ENCODE measurements around the gene SACS.

SACS gene

GRCh38 chr13:23462815-23463559, 29.5 kb upstream of the SACS start:
- no peak overlapping the region for H3K27ac Mint-ChIP-seq
- no peaks in the 10 kb centered on the region for H3K9me3 Mint-ChIP-seq (ENCODE audit: low read depth)
- H3K4me3 Mint-ChIP-seq = no peak overlapping the region
- H3K36me3 Mint-ChIP-seq = peaks cover 3% of the 10 kb centered on the region
- peaks cover 6% of the 10 kb centered on the region for H3K4me1 Mint-ChIP-seq (ENCODE audit: low read depth)
- H3K27me3 Mint-ChIP-seq = peaks cover 1% of the 10 kb centered on the region

- no peak overlapping the region for H3K27ac Mint-ChIP-seq
- peaks cover 1% of the 10 kb centered on the region for H3K27me3 Mint-ChIP-seq
- no peaks in the 10 kb centered on the region for H3K9me3 Mint-ChIP-seq (ENCODE audit: low read depth)
- H3K4me3 Mint-ChIP-seq = no peak overlapping the region
- peaks cover 4% of the 10 kb centered on the region for H3K4me1 Mint-ChIP-seq (ENCODE audit: low read depth)
- peaks cover 3% of the 10 kb centered on the region for H3K36me3 Mint-ChIP-seq
Observed at GRCh38 chr13:23461544-23461943, 28.0 kb upstream of the SACS start.

- Mint-ChIP-seq H3K36me3 (peaks cover 3% of the 10 kb centered on the region), H3K4me3 (no peak overlapping the region), H3K4me1 (ENCODE audit: low read depth) (peaks cover 1% of the 10 kb centered on the region), H3K27me3 (peaks cover 1% of the 10 kb centered on the region), H3K27ac (no peak overlapping the region), H3K9me3 (ENCODE audit: low read depth) (no peaks in the 10 kb centered on the region)
Observed at GRCh38 chr13:23460921-23461320, 27.4 kb upstream of the SACS start.

- Mint-ChIP-seq H3K4me3 (no peak overlapping the region), H3K27ac (no peak overlapping the region), H3K4me1 (ENCODE audit: low read depth) (no peaks in the 10 kb centered on the region), H3K27me3 (peaks cover 1% of the 10 kb centered on the region), H3K9me3 (ENCODE audit: low read depth) (no peaks in the 10 kb centered on the region), H3K36me3 (peaks cover 3% of the 10 kb centered on the region)
Observed at GRCh38 chr13:23460309-23460708, 26.8 kb upstream of the SACS start.

GRCh38 chr13:23458989-23459388, 25.5 kb upstream of the SACS start:
- Mint-ChIP-seq H3K9me3 (ENCODE audit: low read depth) (no peaks in the 10 kb centered on the region), H3K4me3 (no peak overlapping the region), H3K27me3 (peaks cover 1% of the 10 kb centered on the region), H3K36me3 (peaks cover 3% of the 10 kb centered on the region), H3K27ac (no peak overlapping the region), H3K4me1 (ENCODE audit: low read depth) (no peaks in the 10 kb centered on the region)

- Mint-ChIP-seq H3K4me1 (ENCODE audit: low read depth) (no peaks in the 10 kb centered on the region), H3K36me3 (peaks cover 3% of the 10 kb centered on the region), H3K27me3 (no peaks in the 10 kb centered on the region), H3K27ac (no peak overlapping the region), H3K4me3 (no peak overlapping the region), H3K9me3 (ENCODE audit: low read depth) (no peaks in the 10 kb centered on the region)
Observed at GRCh38 chr13:23456437-23457210, 23.1 kb upstream of the SACS start.

- Mint-ChIP-seq H3K9me3 (ENCODE audit: low read depth) (no peaks in the 10 kb centered on the region), H3K27ac (no peak overlapping the region), H3K27me3 (peaks cover 2% of the 10 kb centered on the region), H3K4me3 (no peak overlapping the region), H3K36me3 (peaks cover 3% of the 10 kb centered on the region), H3K4me1 (ENCODE audit: low read depth) (no peaks in the 10 kb centered on the region)
Observed at GRCh38 chr13:23455401-23456185, 22.1 kb upstream of the SACS start.

GRCh38 chr13:23453132-23453531, 19.6 kb upstream of the SACS start:
- H3K4me1 Mint-ChIP-seq (ENCODE audit: low read depth) = no peaks in the 10 kb centered on the region
- no peak overlapping the region for H3K27ac Mint-ChIP-seq
- H3K4me3 Mint-ChIP-seq = no peak overlapping the region
- peaks cover 2% of the 10 kb centered on the region for H3K27me3 Mint-ChIP-seq
- no peaks in the 10 kb centered on the region for H3K9me3 Mint-ChIP-seq (ENCODE audit: low read depth)
- H3K36me3 Mint-ChIP-seq = no peaks in the 10 kb centered on the region

GRCh38 chr13:23450340-23451046, 17.0 kb upstream of the SACS start:
- Mint-ChIP-seq H3K4me1 (ENCODE audit: low read depth) (no peaks in the 10 kb centered on the region), H3K4me3 (no peak overlapping the region), H3K36me3 (no peaks in the 10 kb centered on the region), H3K27ac (no peak overlapping the region), H3K9me3 (ENCODE audit: low read depth) (no peaks in the 10 kb centered on the region), H3K27me3 (peaks cover 2% of the 10 kb centered on the region)

GRCh38 chr13:23449398-23450162, 16.1 kb upstream of the SACS start:
- H3K27ac Mint-ChIP-seq = no peak overlapping the region

GRCh38 chr13:23447927-23448326, 14.4 kb upstream of the SACS start:
- no peak overlapping the region for H3K27ac Mint-ChIP-seq
- H3K4me1 Mint-ChIP-seq (ENCODE audit: low read depth) = no peaks in the 10 kb centered on the region
- H3K27me3 Mint-ChIP-seq = peaks cover 2% of the 10 kb centered on the region
- no peak overlapping the region for H3K4me3 Mint-ChIP-seq
- no peaks in the 10 kb centered on the region for H3K9me3 Mint-ChIP-seq (ENCODE audit: low read depth)
- no peaks in the 10 kb centered on the region for H3K36me3 Mint-ChIP-seq

More at GRCh38 chr13:23449398-23450162, 16.1 kb upstream of the SACS start:
- Mint-ChIP-seq H3K36me3 (no peaks in the 10 kb centered on the region), H3K4me3 (no peak overlapping the region), H3K9me3 (ENCODE audit: low read depth) (no peaks in the 10 kb centered on the region), H3K4me1 (ENCODE audit: low read depth) (no peaks in the 10 kb centered on the region), H3K27me3 (peaks cover 2% of the 10 kb centered on the region)

GRCh38 chr13:23445794-23446193, 12.3 kb upstream of the SACS start:
- Mint-ChIP-seq H3K4me1 (ENCODE audit: low read depth) (no peaks in the 10 kb centered on the region), H3K27ac (no peak overlapping the region), H3K27me3 (no peaks in the 10 kb centered on the region), H3K4me3 (no peak overlapping the region), H3K9me3 (ENCODE audit: low read depth) (no peaks in the 10 kb centered on the region), H3K36me3 (no peaks in the 10 kb centered on the region)

GRCh38 chr13:23443878-23444277, 10.4 kb upstream of the SACS start:
- H3K36me3 Mint-ChIP-seq = no peaks in the 10 kb centered on the region
- no peak overlapping the region for H3K4me3 Mint-ChIP-seq
- no peaks in the 10 kb centered on the region for H3K4me1 Mint-ChIP-seq (ENCODE audit: low read depth)
- no peaks in the 10 kb centered on the region for H3K9me3 Mint-ChIP-seq (ENCODE audit: low read depth)
- H3K27me3 Mint-ChIP-seq = no peaks in the 10 kb centered on the region
- H3K27ac Mint-ChIP-seq = no peak overlapping the region

- no peaks in the 10 kb centered on the region for H3K27me3 Mint-ChIP-seq
- no peak overlapping the region for H3K4me3 Mint-ChIP-seq
- no peaks in the 10 kb centered on the region for H3K4me1 Mint-ChIP-seq (ENCODE audit: low read depth)
- no peaks in the 10 kb centered on the region for H3K9me3 Mint-ChIP-seq (ENCODE audit: low read depth)
- no peak overlapping the region for H3K27ac Mint-ChIP-seq
- H3K36me3 Mint-ChIP-seq = no peaks in the 10 kb centered on the region
Observed at GRCh38 chr13:23443110-23443509, 9.6 kb upstream of the SACS start.

All from activated naive CD8-positive, alpha-beta T cell (primary cell).